Trophoblast cell (in vitro differentiated cells and primary cell): ENCODE measurements around the gene SSC5D.

ENCODE experiments used
- DNase-seq, 2 donors: peaks; one replicate each; pipeline ENCODE4 v3.0.0-alpha.2; 2016
- H2AFZ ChIP-seq: 2 replicates; pipeline ENCODE4 v1.6.1; 2013; ENCODE audit warnings: low read length, moderate library complexity, mild to moderate bottlenecking; ENCODE audit not compliant: insufficient read depth, poor library complexity
- H2AK5ac ChIP-seq: 2 replicates; pipeline ENCODE4 v1.6.1; 2013; ENCODE audit warnings: mild to moderate bottlenecking, low read length
- H2BK120ac ChIP-seq: 2 replicates; pipeline ENCODE4 v1.6.1; 2013; ENCODE audit warnings: low read length, mild to moderate bottlenecking, moderate library complexity; ENCODE audit not compliant: insufficient read depth, poor library complexity
- H2BK12ac ChIP-seq: 2 replicates; pipeline ENCODE4 v1.6.1; 2013; ENCODE audit warnings: mild to moderate bottlenecking, low read length, moderate library complexity
- H2BK5ac ChIP-seq: 2 replicates; pipeline ENCODE4 v1.6.1; 2013; ENCODE audit warnings: low read length, low read depth, moderate library complexity, mild to moderate bottlenecking; ENCODE audit not compliant: poor library complexity
- H3K14ac ChIP-seq: 2 replicates; pipeline ENCODE4 v1.6.1; 2013; ENCODE audit warnings: mild to moderate bottlenecking, low read length
- H3K18ac ChIP-seq: 2 replicates; pipeline ENCODE4 v1.6.1; 2013; ENCODE audit warnings: mild to moderate bottlenecking, low read length
- H3K23ac ChIP-seq: 2 replicates; pipeline ENCODE4 v1.6.1; 2013; ENCODE audit warnings: low read length
- H3K27ac ChIP-seq: 2 replicates; pipeline ENCODE4 v1.5.1; 2013; ENCODE audit warnings: low read depth, mild to moderate bottlenecking, inconsistent platforms, low read length, moderate library complexity
- H3K27me3 ChIP-seq: 2 replicates; pipeline ENCODE4 v1.6.1; 2013; ENCODE audit warnings: inconsistent platforms, mild to moderate bottlenecking, low read length, moderate library complexity; ENCODE audit not compliant: insufficient read depth
- H3K36me3 ChIP-seq, 2 experiments: 1 replicate in 1 of 2; 2 replicates in 1 of 2; pipeline ENCODE4 v1.6.1; 2013; ENCODE audit warnings: low read length in 2 of 2, mild to moderate bottlenecking in 2 of 2, moderate library complexity in 1 of 2; ENCODE audit not compliant: insufficient read depth in 2 of 2, control insufficient read depth in 1 of 2
- H3K4ac ChIP-seq: 2 replicates; pipeline ENCODE4 v1.6.1; 2013; ENCODE audit warnings: low read depth, mild to moderate bottlenecking, low read length, moderate library complexity
- H3K4me1 ChIP-seq, 2 experiments: 1 replicate in 1 of 2; 2 replicates in 1 of 2; pipeline ENCODE4 v1.6.1; 2013; ENCODE audit warnings: low read length in 2 of 2, mild to moderate bottlenecking in 2 of 2, moderate library complexity in 1 of 2; ENCODE audit not compliant: insufficient read depth in 2 of 2, control insufficient read depth in 1 of 2
- H3K4me2 ChIP-seq: 2 replicates; pipeline ENCODE4 v1.6.1; 2013; ENCODE audit warnings: inconsistent platforms, mild to moderate bottlenecking, low read length, moderate library complexity
- H3K4me3 ChIP-seq: 2 replicates; pipeline ENCODE4 v1.5.1; 2013; ENCODE audit warnings: mild to moderate bottlenecking, low read depth, low read length, inconsistent platforms
- H3K79me1 ChIP-seq: one replicate; pipeline ENCODE4 v1.6.1; 2013; ENCODE audit warnings: low read length
- H3K79me2 ChIP-seq: 2 replicates; pipeline ENCODE4 v1.6.1; 2013; ENCODE audit warnings: low read length, mild to moderate bottlenecking; ENCODE audit not compliant: control insufficient read depth, insufficient read depth, poor library complexity
- H3K9ac ChIP-seq: 2 replicates; pipeline ENCODE4 v1.6.1; 2013; ENCODE audit warnings: mild to moderate bottlenecking, low read length
- H3K9me3 ChIP-seq: 2 replicates; pipeline ENCODE4 v1.6.1; 2013; ENCODE audit warnings: low read depth, mild to moderate bottlenecking, control low read depth, inconsistent platforms, low read length; ENCODE audit not compliant: insufficient read depth
- H4K12ac ChIP-seq: 2 replicates; pipeline ENCODE4 v1.6.1; 2013; ENCODE audit warnings: low read depth, mild to moderate bottlenecking, low read length, moderate library complexity
- H4K8ac ChIP-seq: 2 replicates; pipeline ENCODE4 v1.6.1; 2013; ENCODE audit warnings: low read depth, mild to moderate bottlenecking, low read length, moderate library complexity
- H4K91ac ChIP-seq: one replicate; pipeline ENCODE4 v1.6.1; 2013; ENCODE audit warnings: low read depth, mild to moderate bottlenecking, low read length, moderate library complexity
- WGBS: extraction: QIAGEN DNeasy Blood & Tissue Kit; methylation state at CpG from one replicate; pipeline ENCODE4 v1.1.7; 2013; ENCODE audit warnings: missing lambda C conversion rate; ENCODE audit not compliant: insufficient read length, insufficient coverage; ENCODE audit errors: extremely low coverage; 5-methylcytosine and 5-hydroxymethylcytosine counted together

Gene SSC5D

DNA sequence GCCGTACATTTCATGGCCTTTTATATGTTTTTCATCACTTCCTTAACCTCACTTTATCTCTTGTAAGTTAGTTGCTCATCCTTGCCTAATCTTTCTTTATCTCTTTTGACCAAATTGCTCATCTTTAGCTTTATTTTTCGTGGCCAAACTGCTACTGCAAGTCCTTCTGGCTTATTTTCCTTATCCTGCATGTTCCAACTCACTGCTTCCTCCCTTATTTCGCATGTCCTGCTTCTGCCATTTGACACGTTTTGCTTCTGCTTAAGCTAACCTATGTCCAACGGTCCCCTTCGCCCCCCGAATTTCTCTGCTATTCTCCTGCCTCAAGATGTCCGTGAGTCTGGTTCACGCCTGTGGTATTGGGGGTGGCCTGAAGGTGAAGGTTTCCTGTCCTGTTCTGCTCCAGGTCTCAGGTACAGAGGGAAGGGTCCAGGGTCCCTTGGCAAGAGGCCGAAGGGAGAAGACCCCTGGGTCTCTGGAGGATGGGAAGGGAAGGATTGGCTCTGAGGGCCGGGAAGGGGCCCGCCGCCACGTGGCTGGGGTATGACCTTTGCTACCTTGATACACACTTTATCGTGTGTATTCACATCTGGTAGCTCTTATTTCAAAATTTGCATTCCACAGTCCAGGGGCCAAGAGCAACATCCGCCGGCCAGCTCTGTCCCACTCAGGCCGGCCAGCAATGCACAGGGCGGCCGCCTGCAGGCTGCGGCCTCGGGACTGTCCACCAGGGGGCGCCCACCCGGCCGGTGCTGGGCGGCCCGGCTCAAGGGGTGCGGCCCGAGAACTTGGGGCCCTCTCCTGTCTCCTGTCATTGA lies 20.8 kb upstream of the SSC5D start:
- no peak overlapping the region for H3K27ac ChIP-seq
- no peak overlapping the region for H3K4me2 ChIP-seq
- H3K79me2 ChIP-seq = no peaks in the 10 kb centered on the region
- no CpG with 5 or more reads among the region's 29 CpGs for WGBS
- no peak overlapping the region for H2BK120ac ChIP-seq
- H2BK12ac ChIP-seq = no peak overlapping the region
- no peaks in the 10 kb centered on the region for H3K36me3 ChIP-seq
- H4K91ac ChIP-seq = no peak overlapping the region
- no peak overlapping the region for H3K23ac ChIP-seq
- H3K4me3 ChIP-seq = no peak overlapping the region
- no peak overlapping the region for H2BK5ac ChIP-seq
- H2AFZ ChIP-seq = peak overlapping the region; percentile 59
- no peak overlapping the region for H3K18ac ChIP-seq
- DNase-seq = peak in 1 of 2 donors; percentile 52
- no peaks in the 10 kb centered on the region for H3K9me3 ChIP-seq
- peak overlapping the region; percentile 46 for H4K8ac ChIP-seq
- H3K14ac ChIP-seq = no peak overlapping the region
- no peak overlapping the region for H2AK5ac ChIP-seq
- H3K9ac ChIP-seq = no peak overlapping the region
- H4K12ac ChIP-seq = peak overlapping the region; percentile 56
- H3K79me1 ChIP-seq = no peaks in the 10 kb centered on the region
- no peaks in the 10 kb centered on the region for H3K27me3 ChIP-seq
- H3K4me1 ChIP-seq = peaks cover 3% of the 10 kb centered on the region in 2 experiments
- H3K4ac ChIP-seq = no peak overlapping the region

DNA sequence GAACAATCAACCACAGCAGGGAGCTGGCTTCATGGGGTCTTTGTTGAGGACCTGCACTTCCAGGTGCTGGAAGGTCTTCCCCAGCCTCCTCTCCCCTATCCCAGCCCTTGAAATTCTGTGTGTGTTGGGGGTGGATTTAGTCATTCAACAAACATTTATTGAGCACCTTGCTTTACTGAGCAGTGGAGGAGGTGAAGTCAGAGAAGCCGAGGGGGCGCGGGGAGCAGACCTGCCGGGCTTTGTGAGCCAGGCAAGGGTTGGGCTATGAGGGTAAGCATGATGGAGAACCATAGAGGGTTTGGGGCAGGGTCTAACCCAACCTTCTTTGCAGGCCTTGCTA lies 20.2 kb upstream of the SSC5D start:
- Histone ChIP-seq H3K18ac (no peak overlapping the region), H4K91ac (no peak overlapping the region), H2BK12ac (peak overlapping the region; percentile 45), H3K79me1 (no peaks in the 10 kb centered on the region), H3K9ac (no peak overlapping the region), H3K36me3 (no peaks in the 10 kb centered on the region), H3K4ac (no peak overlapping the region), H3K27me3 (no peaks in the 10 kb centered on the region), H2AFZ (peak overlapping the region; percentile 59), H3K9me3 (no peaks in the 10 kb centered on the region), H3K27ac (no peak overlapping the region), H3K23ac (no peak overlapping the region), H2BK5ac (no peak overlapping the region), H3K4me2 (no peak overlapping the region), H3K4me3 (no peak overlapping the region), H4K12ac (peak overlapping the region; percentile 56), H4K8ac (peak overlapping the region; percentile 51), H3K4me1 (peaks cover 3% of the 10 kb centered on the region in 2 experiments), H2AK5ac (no peak overlapping the region), H3K79me2 (no peaks in the 10 kb centered on the region), H2BK120ac (no peak overlapping the region), H3K14ac (no peak overlapping the region)
- WGBS = no CpG with 5 or more reads among the region's 4 CpGs
- no peak for DNase-seq

DNA sequence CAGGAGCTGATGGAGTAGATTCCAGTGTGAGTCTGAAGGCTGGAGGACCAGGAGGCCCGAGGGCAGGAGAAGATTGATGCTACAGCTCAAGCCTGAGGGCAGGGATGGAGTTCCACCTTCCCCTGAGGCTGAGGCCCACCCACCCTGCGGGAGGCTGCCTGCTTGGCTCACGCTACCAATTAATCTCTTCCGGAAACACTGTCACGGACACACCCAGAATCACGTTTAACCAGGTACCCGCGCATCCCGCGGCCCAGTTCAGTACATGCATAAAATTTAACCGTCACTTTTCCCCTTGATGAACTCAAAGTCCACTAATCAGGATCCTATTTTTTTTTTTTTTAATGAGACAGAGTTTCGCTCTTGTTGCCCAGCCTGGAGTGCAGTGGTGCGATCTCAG lies 17.0 kb upstream of the SSC5D start:
- Histone ChIP-seq H3K4ac (no peak overlapping the region), H4K8ac (no peak overlapping the region)

DNA sequence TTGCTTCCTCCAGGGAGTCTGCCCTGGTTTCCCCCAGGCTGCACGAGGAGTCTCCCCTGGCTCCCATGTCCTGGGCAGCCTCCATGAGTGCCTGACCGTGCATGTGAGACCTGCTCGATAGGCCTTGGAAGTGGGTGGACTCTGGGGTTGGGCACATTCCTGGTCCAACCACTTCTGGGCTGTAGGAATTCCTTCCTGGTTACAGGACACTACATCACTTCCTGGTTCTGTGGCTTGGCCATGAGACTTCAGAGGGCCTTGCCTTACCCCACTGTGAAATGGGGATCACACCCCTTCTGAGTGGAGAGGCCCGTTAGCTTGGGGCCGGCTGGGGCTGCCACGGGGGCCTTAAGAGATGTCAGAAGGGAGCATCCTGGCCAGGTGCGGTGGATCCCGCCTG lies 15.8 kb upstream of the SSC5D start:
- H2AK5ac ChIP-seq = no peak overlapping the region
- no peaks in the 10 kb centered on the region for H3K79me2 ChIP-seq
- H3K4me3 ChIP-seq = no peak overlapping the region
- H3K9me3 ChIP-seq = no peaks in the 10 kb centered on the region
- no peak overlapping the region for H3K27ac ChIP-seq
- H3K36me3 ChIP-seq = no peaks in the 10 kb centered on the region
- no peak overlapping the region for H3K9ac ChIP-seq
- no peak overlapping the region for H3K18ac ChIP-seq
- H2BK12ac ChIP-seq = no peak overlapping the region
- H4K12ac ChIP-seq = no peak overlapping the region
- H3K4me2 ChIP-seq = no peak overlapping the region
- H2BK5ac ChIP-seq = no peak overlapping the region
- peak overlapping the region; percentile 54 for H4K8ac ChIP-seq
- WGBS = no CpG with 5 or more reads among the region's 8 CpGs
- DNase-seq = no peak
- H3K4ac ChIP-seq = no peak overlapping the region
- H3K23ac ChIP-seq = no peak overlapping the region
- no peak overlapping the region for H3K14ac ChIP-seq
- peaks cover 7 to 9% of the 10 kb centered on the region in 2 experiments for H3K4me1 ChIP-seq
- peak overlapping the region; percentile 31 for H2BK120ac ChIP-seq
- H4K91ac ChIP-seq = no peak overlapping the region
- no peaks in the 10 kb centered on the region for H3K27me3 ChIP-seq
- no peak overlapping the region for H2AFZ ChIP-seq
- H3K79me1 ChIP-seq = peaks cover 4% of the 10 kb centered on the region

More for the DNA sequence above, 17.0 kb upstream of the SSC5D start:
- no peak for DNase-seq
- Histone ChIP-seq H4K12ac (no peak overlapping the region), H3K27ac (no peak overlapping the region), H3K4me1 (peaks cover 7 to 9% of the 10 kb centered on the region in 2 experiments), H3K27me3 (no peaks in the 10 kb centered on the region), H3K36me3 (no peaks in the 10 kb centered on the region), H3K9ac (no peak overlapping the region), H3K4me3 (no peak overlapping the region), H3K79me2 (no peaks in the 10 kb centered on the region), H3K18ac (no peak overlapping the region), H2BK12ac (no peak overlapping the region), H3K23ac (no peak overlapping the region), H4K91ac (no peak overlapping the region), H2BK5ac (no peak overlapping the region), H2AK5ac (no peak overlapping the region), H3K79me1 (peaks cover 4% of the 10 kb centered on the region), H3K4me2 (no peak overlapping the region), H3K14ac (no peak overlapping the region), H2BK120ac (no peak overlapping the region), H2AFZ (no peak overlapping the region), H3K9me3 (no peaks in the 10 kb centered on the region)
- no CpG with 5 or more reads among the region's 13 CpGs for whole genome bisulfite sequencing
